GM18907 (cell line): ENCODE results near the gene LRRC56.

Source experiments
- ATAC-seq: cut with Tn5 transposase; IDR thresholded peaks from one replicate; pipeline ENCODE4 v1.9.1; 2021; ENCODE audit warnings: mild to moderate bottlenecking, moderate library complexity; ENCODE audit not compliant: unreplicated experiment

LRRC56 gene

DNA sequence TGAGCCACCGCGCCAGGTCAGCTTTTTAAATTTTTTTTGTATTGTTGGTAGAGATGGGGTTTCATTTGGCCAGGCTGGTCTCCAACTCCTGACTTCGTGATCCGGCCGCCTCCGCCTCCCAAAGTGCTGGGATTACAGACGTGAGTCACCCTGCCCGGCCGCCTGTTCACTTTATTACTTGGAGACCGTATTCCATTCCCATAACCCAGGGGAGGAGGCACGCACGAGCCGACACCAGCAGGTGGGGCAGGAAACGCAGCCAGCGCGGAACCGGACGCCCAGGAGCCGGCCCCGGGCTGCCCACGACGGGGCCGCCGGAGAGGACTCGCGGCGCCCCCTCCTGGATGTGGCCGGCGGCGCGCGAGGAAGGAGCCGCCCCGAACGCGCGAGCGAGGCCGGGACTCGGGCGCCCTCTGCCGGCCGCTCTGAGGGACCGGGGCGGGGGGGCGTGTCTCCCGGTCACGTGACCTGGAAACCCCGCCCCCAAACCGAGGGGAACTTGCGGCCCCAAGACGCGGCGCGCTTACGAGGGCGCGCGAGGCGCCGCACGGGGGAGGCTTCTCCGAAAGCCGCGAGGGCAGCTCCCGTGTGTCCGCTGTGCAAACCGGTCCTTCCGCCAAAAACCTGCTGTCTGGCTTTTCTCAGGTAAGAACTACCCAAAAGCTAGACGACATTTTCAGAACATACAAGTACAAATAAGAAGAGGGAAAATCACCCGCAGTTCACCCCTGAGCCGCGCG, 18.7 kb upstream of the LRRC56 start:
- ATAC-seq = peak; percentile 82

- no peak for ATAC-seq
These were observed 16.7 kb upstream of the LRRC56 start for GRCh38 chr11:520428-521176.

- ATAC-seq = no peak
These were observed 16.1 kb upstream of the LRRC56 start for GRCh38 chr11:521177-521688.

DNA sequence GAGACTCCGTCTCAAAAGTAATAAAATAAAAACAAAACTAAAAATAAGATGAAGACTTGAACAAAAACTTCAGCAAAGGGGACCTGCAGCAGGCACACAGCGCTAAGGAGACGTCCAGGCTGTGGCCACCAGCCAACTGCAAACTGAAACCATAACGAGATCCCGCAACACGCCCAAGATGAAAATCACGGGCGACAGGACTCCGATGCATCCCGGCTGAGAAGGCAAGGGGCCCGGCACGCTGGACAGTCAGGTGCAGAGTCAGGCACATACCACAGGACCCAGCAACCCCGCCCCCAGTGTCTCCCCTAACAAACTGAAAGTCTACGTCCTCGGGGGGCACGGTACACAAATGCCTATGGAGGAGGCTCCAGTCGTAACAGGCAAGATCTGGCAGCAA, 11.1 kb upstream of the LRRC56 start:
- no peak for ATAC-seq

- no peak for ATAC-seq
These were observed 9.0 kb upstream of the LRRC56 start for GRCh38 chr11:528166-528814.

DNA sequence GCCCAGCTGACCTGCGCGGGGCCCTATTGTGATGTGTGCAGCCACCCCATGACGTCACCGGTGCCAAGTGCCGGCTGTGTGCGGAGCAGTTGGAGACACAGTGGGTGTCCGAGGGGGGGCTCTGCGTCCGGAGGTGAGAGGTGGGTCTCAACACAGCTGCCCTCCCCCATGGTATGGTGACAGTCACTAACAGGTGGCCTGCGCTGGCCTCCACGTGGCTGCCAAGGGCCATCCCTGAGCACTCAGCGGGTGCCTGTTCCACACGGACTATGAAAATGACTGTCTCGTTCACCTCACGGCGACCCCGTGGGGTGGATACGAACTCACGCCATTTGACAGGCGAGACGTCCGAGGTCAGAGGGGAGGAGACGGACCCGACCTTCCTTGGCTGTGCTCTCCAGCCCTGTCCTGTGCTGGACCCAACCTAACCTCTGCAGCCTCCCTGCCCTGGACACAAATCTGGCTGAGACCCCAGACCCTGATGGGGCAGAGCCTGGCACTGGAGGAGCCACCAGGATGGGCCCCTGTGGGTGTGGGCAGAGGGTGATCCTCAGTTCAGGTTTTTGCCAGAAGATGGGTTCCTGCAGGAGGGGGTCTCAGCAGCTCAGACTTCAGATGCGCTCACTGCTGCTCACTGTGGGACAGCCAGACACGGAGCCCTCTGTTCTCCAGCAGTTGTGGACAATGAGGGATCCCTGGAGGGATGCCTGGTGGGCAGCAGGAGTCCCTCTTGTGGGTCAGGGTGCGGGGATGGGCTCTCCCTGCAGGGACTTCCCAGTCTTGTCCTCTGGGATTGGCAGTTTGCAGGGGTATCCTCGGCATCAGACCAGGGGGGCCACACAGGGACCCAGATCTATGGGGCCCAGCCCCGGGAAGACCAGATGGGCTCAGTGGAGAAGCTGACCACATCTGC, 8.3 kb upstream of the LRRC56 start:
- ATAC-seq = no peak

DNA sequence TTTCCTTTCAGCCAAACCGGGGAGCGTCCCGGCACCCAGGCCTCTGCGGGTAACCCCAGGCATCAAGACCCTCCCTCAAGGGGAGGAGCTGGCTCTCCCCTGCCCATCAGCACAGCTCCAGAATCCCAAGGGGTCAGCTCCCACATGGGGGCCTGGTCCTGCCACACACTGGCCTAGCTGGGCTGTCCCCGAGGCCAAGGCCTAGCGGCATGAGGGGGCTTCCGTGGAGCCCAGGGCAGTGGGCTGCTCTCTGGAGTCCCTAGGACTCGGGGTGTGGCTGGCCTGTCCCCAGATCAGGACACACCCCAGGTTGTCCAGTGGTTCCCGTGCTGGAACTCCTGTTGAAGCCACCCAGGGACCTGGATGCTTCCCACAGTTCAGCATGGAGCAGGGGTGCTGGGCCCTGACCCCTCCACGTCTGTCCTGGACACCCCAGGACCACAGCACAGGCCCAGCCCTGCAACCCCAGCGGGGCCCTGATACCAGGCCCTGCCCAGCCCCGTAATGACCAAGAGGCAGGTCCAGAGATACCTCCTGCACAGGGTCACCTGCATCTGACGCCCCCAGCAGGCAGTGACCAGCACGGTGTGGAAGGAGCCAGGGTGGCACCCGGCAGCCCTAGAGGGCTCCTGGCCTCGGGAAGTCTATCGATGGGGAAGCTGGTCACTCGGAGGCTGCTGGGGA, 7.5 kb upstream of the LRRC56 start:
- ATAC-seq = no peak

- no peak for ATAC-seq
These were observed 6.1 kb upstream of the LRRC56 start for GRCh38 chr11:530960-531831.

DNA sequence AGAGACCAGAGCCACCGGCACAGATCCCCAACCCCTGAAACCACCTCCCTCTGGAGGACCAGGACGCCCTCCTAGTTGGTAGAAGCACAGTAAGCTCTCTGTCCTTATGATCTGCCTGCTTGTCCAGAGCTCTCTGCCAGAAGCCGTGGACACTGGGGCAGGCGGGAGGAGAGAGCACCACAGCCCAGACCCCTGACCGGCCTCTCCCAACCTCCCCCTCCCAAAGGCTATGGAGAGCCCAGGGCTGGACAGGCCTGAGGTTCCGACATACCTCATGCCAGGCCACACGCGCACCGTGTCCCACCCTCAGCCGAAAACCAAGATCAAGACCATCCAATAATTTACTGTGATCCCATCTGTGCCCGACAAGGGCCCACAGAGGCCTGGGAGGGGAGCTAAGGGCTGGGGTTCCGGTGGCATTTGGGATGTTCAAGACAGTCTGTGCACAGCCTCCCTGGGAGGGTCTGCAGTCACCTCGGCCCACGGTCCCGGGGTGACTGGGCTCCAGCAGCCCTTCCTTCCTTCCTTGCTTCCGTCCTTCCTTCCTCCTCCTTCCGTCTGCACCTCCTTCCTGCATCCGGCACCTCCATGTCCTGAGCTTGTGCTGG, 5.3 kb upstream of the LRRC56 start:
- no peak for ATAC-seq

- no peak for ATAC-seq
These were observed 4.8 kb upstream of the LRRC56 start for GRCh38 chr11:532527-532985.

- ATAC-seq = no peak
These were observed 4.2 kb upstream of the LRRC56 start for GRCh38 chr11:532986-533585.

DNA sequence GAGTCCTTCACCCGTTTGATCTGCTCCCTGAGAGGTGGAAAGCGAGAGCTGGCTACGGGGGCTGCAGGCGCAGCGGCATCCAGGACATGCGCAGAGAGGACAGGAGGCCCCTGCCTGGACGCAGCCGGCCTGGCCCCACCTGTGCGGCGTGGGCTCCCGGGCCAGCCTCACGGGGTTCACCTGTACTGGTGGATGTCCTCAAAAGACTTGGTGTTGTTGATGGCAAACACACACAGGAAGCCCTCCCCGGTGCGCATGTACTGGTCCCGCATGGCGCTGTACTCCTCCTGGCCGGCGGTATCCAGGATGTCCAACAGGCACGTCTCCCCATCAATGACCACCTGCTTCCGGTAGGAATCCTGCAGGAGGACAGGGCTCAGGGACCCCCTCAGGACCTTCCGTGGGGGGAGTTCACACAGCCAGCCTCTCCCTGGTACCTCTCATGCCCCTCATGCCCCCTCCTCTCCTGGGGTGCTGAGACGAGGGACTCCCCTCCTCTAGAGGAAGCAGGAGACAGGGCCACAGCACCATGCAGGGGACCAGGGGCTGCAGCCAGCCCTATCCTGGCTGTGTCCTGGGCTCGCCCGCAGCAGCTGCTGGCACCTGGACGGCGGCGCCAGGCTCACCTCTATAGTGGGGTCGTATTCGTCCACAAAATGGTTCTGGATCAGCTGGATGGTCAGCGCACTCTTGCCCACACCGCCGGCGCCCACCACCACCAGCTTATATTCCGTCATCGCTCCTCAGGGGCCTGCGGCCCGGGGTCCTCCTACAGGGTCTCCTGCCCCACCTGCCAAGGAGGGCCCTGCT, 3.5 kb upstream of the LRRC56 start:
- no peak for ATAC-seq

DNA sequence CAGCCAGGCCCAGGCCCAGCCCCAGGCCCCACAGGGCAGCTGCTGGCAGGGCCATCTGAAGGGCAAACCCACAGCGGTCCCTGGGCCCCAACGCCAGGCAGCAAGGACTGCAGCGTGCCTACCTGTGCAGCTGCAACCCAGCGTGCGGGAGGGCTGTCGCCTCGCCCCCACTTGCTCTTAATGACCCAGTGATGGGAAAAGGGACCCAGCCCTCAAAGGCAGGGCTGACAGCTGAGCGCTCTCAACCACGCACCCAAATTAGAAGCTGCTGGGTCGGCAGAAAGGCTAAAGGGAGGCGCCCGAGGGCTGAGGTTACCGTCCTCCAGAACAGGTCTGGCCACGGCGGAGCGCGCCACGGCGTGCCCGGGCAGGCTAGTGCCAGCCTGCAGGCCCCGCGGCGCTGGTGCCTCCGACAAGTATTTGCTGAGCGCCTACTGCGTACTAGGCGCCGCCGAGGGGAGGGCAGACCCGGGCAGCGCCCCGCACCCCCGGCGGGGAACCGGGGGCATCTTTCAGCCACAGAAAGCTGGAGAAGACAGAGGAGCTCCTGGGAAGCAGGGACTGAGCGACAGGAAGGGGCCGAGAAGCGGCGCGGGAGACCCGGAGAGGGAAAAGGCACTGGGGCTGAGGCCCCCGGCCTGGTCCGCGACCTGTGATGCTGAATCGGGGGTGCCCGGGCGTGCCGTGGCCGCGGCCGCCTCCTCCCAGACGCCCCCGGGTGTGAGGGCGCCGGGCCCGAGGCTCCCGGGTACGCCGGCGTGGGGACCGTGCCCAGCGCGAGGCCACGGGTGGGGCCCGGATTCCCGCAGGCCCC, 2.7 kb upstream of the LRRC56 start:
- ATAC-seq = no peak

DNA sequence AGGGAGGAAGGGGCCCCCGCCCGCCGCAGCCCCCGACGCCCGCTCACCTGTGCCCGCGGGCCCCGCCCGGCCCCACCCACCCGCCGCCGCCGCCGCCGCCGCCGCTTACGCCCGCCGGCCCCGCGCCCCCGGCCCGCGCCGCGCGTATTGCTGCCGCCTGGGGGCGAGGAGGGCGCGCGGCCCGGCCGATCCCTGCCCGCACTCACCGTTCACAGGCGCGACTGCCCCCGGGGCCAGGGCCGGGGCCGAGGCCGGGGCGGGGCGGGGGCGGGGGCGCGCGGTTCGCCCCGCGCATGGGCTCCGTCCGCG, 2.2 kb upstream of the LRRC56 start:
- ATAC-seq = no peak

GRCh38 chr11:535519-536454, 1.5 kb upstream of the LRRC56 start, which contains the start of gene HRAS:
TSS of gene HRAS (minus strand) at chr11:535576.
- ATAC-seq = peak; percentile 57
